HepG2 (cell line): Measurements from ENCODE around the gene MAVS. TPM values are rescaled to one million over a fixed set of nuclear protein-coding genes. Genes with fewer than 3 reads are reported as not detected.
A peak's percentile ranks its signal among the peaks of the same experiment; 100 is the strongest.

ENCODE experiments used
- ARNT2 ChIP-seq: sonication (generic); formaldehyde crosslinking; IDR thresholded peaks from 2 replicates; pipeline ENCODE4 v1.8.0; 2022; ENCODE audit warnings: mild to moderate bottlenecking, low read depth, missing genetic modification reagents, moderate library complexity
- ETV6 ChIP-seq: sonication (generic); formaldehyde crosslinking; conservative IDR thresholded peaks from 2 replicates; pipeline ENCODE4 v1.4.0; 2020; ENCODE audit warnings: missing genetic modification reagents
- MNT ChIP-seq: fragments of 450-650 bp; IDR thresholded peaks from 2 replicates; pipeline ENCODE4 v1.6.1; 2016
- NR2F6 ChIP-seq, 2 experiments: IDR thresholded peaks; 2 replicates each; pipeline ENCODE4 v1.6.1; 2016; ENCODE audit warnings: antibody characterized with exemption in 1 of 2, mild to moderate bottlenecking in 1 of 2
- POLR2AphosphoS5 ChIP-seq: IDR thresholded peaks from 2 replicates; pipeline ENCODE4 v1.6.1; 2012; ENCODE audit warnings: low read depth, low read length
- PRDM4 ChIP-seq: sonication (generic); formaldehyde crosslinking; IDR thresholded peaks from 2 replicates; pipeline ENCODE4 v1.9.0; 2021; ENCODE audit warnings: missing genetic modification reagents, borderline replicate concordance
- RARA ChIP-seq: IDR thresholded peaks from 2 replicates; pipeline ENCODE4 v1.6.1; 2016; ENCODE audit warnings: missing genetic modification reagents, missing compliant biosample characterization
- SUZ12 ChIP-seq: fragments of 150-350 bp; IDR thresholded peaks from 2 replicates; pipeline ENCODE4 v1.6.1; 2014; ENCODE audit warnings: low read depth, low read length
- ZBTB3 ChIP-seq: sonication (generic); formaldehyde crosslinking; IDR thresholded peaks from 2 replicates; pipeline ENCODE4 v1.4.0; 2020; ENCODE audit warnings: low read depth, mild to moderate bottlenecking, moderate library complexity, missing genetic modification reagents, borderline replicate concordance
- ZFP62 ChIP-seq: sonication (generic); formaldehyde crosslinking; IDR thresholded peaks from 2 replicates; pipeline ENCODE4 v1.4.0; 2020; ENCODE audit warnings: missing genetic modification reagents
- ZNF234 ChIP-seq: sonication (generic); formaldehyde crosslinking; conservative IDR thresholded peaks from 2 replicates; pipeline ENCODE4 v1.5.1; 2020; ENCODE audit warnings: mild to moderate bottlenecking, missing genetic modification reagents
- ZNF788 ChIP-seq: sonication (generic); formaldehyde crosslinking; IDR thresholded peaks from 2 replicates; pipeline ENCODE4 v1.5.0; 2020; ENCODE audit warnings: mild to moderate bottlenecking, missing genetic modification reagents, borderline replicate concordance
- polyA plus RNA-seq, 8 experiments: library from polyadenylated mRNA; depleted of rRNA in 3 of 8; stranded (reverse) in 7 of 8; unstranded in 1 of 8; fragments of >200 nt; fragmentation: Illumina TruSeq in 4 of 8; extraction: Trizol in 4 of 8; gene quantifications; 2 replicates each; pipeline versions ENCODE4 v1.2.1 to v1.2.3, GENCODE V29; 2011 to 2016; ENCODE audit warnings: low read depth in 4 of 8, missing spikeins in 1 of 8, mixed read lengths in 1 of 8; ENCODE audit not compliant: insufficient read depth in 1 of 8
- total RNA-seq, 5 experiments: library from RNA; depleted of rRNA; stranded (reverse); fragments of >200 nt; fragmentation: Illumina TruSeq; extraction: Trizol; gene quantifications; 2 replicates each; pipeline ENCODE4 v1.2.3, GENCODE V29; 2016; ENCODE audit warnings: low read depth in 1 of 5
- TF ChIP-seq, protein P1 (sequence below): sonication (generic); formaldehyde crosslinking; IDR thresholded peaks from 2 replicates; pipeline ENCODE4 v1.4.0; 2020; ENCODE audit warnings: missing genetic modification reagents
- TF ChIP-seq, protein P2 (sequence below): sonication (generic); formaldehyde crosslinking; IDR thresholded peaks from 2 replicates; pipeline ENCODE4 v1.8.0; 2022; ENCODE audit warnings: mild to moderate bottlenecking, missing genetic modification reagents

MAVS gene
- total and polyA plus RNA-seq, 2 of the 13 experiments (the other 11 are each of a cell fraction or from before 2014, with no cell fraction given) = 27.3 to 36.6 TPM

DNA sequence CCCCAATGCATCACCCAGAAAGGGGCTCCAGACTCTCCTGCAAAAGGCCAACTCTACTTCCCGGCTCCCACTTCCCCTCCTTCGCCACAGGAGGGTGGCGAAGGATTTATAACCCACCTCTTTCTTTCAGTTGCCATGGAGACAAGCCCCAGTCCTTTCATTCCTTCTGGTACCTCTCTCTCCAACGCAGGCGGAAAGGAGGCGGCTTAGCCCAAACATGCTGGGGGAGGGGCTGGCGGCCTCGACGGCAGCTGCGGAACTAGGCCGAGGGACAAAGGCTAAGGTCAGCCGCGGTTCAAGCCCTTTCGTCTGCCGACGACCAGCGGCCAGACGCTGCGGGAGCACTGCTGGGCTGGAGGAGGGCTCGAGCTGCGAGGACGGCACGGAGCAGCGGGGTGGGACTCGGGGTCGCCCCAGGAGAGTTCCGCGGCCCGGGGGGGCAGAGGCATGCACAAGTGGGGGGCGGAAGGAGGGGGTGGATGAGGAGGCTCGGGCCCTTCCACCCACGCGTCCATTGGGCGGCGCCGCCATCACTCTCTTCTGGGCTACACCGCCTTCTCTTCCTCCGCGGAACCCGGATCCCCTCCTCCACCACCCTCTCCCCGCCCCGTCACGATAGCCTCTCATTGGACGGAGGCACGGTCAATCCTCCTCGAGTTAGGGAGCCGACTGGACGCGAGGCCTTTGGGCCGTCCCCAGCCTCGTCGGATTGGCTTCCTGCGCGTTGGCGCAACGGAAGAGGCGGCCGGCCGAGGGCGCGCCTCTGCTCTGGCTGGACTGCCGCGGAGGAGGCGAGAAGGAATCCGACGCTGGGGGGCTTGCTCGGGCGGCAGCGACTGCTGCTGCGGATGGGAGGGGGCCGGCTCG lies 42.2 kb downstream of the MAVS start, which contains the start of gene PANK2 (continued):
- TF ChIP-seq RARA (peak; percentile 89), ARNT2 (CRISPR knock-in tag) (peak; percentile 89; the same call in 1 of the 2 replicates), ZBTB3 (CRISPR knock-in tag) (peak; percentile 79; the same call in 1 of the 2 replicates), SUZ12 (no peak; the same call in 1 of the 2 replicates), ZNF788 (CRISPR knock-in tag) (peak; percentile 88), ZNF234 (0 out of 2 replicates have a peak, but pooled peaks have one; percentile 86), ETV6 (peak; percentile 63), NR2F6 (IDR thresholded peaks at IDR 0.05) (peak; percentile 48; the same call in 1 of the 2 replicates), NR2F6 (CRISPR knock-in tag; IDR thresholded peaks at IDR 0.05) (peak; percentile 78), ZFP62 (CRISPR knock-in tag) (no peak), MNT (peak; percentile 51), POLR2AphosphoS5 (peak; percentile 91), PRDM4 (no peak)
- TF ChIP-seq, protein P1, sequence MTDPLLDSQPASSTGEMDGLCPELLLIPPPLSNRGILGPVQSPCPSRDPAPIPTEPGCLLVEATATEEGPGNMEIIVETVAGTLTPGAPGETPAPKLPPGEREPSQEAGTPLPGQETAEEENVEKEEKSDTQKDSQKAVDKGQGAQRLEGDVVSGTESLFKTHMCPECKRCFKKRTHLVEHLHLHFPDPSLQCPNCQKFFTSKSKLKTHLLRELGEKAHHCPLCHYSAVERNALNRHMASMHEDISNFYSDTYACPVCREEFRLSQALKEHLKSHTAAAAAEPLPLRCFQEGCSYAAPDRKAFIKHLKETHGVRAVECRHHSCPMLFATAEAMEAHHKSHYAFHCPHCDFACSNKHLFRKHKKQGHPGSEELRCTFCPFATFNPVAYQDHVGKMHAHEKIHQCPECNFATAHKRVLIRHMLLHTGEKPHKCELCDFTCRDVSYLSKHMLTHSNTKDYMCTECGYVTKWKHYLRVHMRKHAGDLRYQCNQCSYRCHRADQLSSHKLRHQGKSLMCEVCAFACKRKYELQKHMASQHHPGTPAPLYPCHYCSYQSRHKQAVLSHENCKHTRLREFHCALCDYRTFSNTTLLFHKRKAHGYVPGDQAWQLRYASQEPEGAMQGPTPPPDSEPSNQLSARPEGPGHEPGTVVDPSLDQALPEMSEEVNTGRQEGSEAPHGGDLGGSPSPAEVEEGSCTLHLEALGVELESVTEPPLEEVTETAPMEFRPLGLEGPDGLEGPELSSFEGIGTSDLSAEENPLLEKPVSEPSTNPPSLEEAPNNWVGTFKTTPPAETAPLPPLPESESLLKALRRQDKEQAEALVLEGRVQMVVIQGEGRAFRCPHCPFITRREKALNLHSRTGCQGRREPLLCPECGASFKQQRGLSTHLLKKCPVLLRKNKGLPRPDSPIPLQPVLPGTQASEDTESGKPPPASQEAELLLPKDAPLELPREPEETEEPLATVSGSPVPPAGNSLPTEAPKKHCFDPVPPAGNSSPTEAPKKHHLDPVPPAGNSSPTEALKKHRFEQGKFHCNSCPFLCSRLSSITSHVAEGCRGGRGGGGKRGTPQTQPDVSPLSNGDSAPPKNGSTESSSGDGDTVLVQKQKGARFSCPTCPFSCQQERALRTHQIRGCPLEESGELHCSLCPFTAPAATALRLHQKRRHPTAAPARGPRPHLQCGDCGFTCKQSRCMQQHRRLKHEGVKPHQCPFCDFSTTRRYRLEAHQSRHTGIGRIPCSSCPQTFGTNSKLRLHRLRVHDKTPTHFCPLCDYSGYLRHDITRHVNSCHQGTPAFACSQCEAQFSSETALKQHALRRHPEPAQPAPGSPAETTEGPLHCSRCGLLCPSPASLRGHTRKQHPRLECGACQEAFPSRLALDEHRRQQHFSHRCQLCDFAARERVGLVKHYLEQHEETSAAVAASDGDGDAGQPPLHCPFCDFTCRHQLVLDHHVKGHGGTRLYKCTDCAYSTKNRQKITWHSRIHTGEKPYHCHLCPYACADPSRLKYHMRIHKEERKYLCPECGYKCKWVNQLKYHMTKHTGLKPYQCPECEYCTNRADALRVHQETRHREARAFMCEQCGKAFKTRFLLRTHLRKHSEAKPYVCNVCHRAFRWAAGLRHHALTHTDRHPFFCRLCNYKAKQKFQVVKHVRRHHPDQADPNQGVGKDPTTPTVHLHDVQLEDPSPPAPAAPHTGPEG (CRISPR knock-in tag) = peak; percentile 71
- TF ChIP-seq, protein P2, sequence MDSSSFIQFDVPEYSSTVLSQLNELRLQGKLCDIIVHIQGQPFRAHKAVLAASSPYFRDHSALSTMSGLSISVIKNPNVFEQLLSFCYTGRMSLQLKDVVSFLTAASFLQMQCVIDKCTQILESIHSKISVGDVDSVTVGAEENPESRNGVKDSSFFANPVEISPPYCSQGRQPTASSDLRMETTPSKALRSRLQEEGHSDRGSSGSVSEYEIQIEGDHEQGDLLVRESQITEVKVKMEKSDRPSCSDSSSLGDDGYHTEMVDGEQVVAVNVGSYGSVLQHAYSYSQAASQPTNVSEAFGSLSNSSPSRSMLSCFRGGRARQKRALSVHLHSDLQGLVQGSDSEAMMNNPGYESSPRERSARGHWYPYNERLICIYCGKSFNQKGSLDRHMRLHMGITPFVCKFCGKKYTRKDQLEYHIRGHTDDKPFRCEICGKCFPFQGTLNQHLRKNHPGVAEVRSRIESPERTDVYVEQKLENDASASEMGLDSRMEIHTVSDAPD (CRISPR knock-in tag) = peak; percentile 66; the same call in 1 of the 2 replicates
